ENCODE results near the gene XIAP. TPM values are rescaled to one million over a fixed set of nuclear protein-coding genes. Genes with fewer than 3 reads are reported as not detected.
"Not testable (repeated sequence)": the region's sequence is repeated elsewhere in the genome, so short reads cannot be mapped to it uniquely, and the experiment has no call there.

Gene XIAP
- total and polyA plus RNA-seq, 2 experiments from 2014 or later, result 4.9 to 39.0 TPM

DNA sequence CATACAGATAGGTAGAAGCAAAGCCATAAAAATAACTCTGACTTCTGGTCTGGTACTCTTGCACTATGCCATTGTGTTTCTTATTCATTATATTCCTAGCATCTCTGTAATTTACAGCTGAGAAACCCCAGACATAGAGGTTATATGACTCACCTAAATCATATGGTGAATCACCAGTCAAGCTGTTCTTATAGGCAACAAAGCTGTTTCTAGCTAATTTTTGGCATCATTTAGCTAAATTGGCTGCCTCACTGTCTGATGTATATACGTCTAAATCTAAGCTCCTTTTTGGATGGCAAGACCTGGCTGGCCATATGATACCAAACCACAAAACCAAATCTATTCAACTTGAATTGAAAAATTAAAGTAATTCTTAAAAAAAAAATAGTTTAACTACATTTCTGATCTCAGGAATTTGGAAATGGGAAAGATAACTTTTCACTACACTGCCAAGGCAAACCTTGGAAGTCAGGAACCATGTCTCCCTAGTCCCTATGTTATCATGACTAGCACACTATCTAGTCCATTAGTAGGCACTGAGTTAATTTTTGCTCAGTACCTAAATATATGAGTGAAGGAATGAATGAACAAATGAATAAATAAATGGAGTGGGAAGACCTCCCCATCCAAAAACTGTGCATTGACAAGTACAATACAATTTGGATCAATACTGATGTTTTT lies 60.4 kb downstream of the XIAP start:
- Histone ChIP-seq H3K9me3 (ENCODE audit: low read depth) (no peaks in the 10 kb centered on the region), H3K27ac (no peak overlapping the region), H3K4me3 (no peak overlapping the region), H3K27me3 (no peaks in the 10 kb centered on the region), H3K4me1 (ENCODE audit: low read depth) (no peaks in the 10 kb centered on the region), H3K36me3 (no peaks in the 10 kb centered on the region)
- TF ChIP-seq, protein P1, sequence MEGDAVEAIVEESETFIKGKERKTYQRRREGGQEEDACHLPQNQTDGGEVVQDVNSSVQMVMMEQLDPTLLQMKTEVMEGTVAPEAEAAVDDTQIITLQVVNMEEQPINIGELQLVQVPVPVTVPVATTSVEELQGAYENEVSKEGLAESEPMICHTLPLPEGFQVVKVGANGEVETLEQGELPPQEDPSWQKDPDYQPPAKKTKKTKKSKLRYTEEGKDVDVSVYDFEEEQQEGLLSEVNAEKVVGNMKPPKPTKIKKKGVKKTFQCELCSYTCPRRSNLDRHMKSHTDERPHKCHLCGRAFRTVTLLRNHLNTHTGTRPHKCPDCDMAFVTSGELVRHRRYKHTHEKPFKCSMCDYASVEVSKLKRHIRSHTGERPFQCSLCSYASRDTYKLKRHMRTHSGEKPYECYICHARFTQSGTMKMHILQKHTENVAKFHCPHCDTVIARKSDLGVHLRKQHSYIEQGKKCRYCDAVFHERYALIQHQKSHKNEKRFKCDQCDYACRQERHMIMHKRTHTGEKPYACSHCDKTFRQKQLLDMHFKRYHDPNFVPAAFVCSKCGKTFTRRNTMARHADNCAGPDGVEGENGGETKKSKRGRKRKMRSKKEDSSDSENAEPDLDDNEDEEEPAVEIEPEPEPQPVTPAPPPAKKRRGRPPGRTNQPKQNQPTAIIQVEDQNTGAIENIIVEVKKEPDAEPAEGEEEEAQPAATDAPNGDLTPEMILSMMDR (IDR thresholded peaks at IDR 0.05; ENCODE audit: low read depth, low read length), result no peak
- peak in 1 of 2 donors; percentile 69 for DNase-seq (ENCODE audit: low read depth in 1 of 2, low spot score in 1 of 2)

DNA sequence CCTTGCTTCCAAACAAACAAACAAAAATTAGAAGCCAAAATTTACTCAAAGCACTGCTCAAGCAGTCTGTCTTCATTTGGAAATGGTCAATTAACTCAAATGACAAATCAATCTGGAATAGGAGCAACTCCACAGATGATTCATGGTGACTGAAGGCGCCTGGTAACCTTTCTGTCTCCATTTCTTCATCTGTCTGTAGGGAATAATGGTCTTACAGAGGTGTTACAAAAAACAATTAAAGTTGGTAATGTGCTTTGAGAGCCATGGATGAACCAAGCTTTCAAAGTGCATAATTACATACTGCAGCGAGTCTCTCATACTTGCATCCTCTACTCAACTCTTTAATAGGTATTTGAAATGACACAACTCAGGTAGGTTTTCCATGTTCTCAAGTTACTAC lies 63.4 kb downstream of the XIAP start:
- Histone ChIP-seq H3K27me3 (no peaks in the 10 kb centered on the region), H3K4me3 (no peak overlapping the region), H3K27ac (no peak overlapping the region), H3K4me1 (ENCODE audit: low read depth) (no peaks in the 10 kb centered on the region), H3K9me3 (ENCODE audit: low read depth) (no peaks in the 10 kb centered on the region), H3K36me3 (no peaks in the 10 kb centered on the region)
- no peak for DNase-seq (ENCODE audit: low read depth in 1 of 2, low spot score in 1 of 2)
- TF ChIP-seq, protein P1 (IDR thresholded peaks at IDR 0.05; ENCODE audit: low read depth, low read length), result no peak

DNA sequence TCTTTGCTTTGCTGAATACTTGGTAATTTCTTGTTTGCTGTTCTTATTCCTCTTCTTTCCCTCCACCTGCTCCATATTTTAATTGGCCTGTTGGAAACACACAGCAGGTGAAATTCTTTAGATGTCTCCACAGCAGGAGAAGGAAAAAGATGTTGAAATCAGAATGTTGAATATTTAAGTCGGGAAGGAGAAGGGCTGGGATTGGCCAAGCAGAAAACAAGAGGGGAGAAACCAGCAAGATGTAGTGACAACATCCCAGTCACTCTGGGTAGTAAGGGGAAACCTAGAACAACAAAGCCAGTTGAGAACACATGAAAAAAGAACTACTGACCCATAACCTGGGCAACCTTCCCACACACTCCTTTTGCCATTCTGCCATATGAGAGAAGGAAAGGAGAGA lies 64.3 kb downstream of the XIAP start:
- H3K27me3 ChIP-seq, result no peaks in the 10 kb centered on the region
- H3K36me3 ChIP-seq, result no peaks in the 10 kb centered on the region
- DNase-seq (ENCODE audit: low read depth in 1 of 2, low spot score in 1 of 2), result no peak
- no peak overlapping the region for H3K4me3 ChIP-seq
- H3K27ac ChIP-seq, result no peak overlapping the region
- TF ChIP-seq, protein P1 (IDR thresholded peaks at IDR 0.05; ENCODE audit: low read depth, low read length), result no peak
- no peaks in the 10 kb centered on the region for H3K9me3 ChIP-seq (ENCODE audit: low read depth)
- no peaks in the 10 kb centered on the region for H3K4me1 ChIP-seq (ENCODE audit: low read depth)

DNA sequence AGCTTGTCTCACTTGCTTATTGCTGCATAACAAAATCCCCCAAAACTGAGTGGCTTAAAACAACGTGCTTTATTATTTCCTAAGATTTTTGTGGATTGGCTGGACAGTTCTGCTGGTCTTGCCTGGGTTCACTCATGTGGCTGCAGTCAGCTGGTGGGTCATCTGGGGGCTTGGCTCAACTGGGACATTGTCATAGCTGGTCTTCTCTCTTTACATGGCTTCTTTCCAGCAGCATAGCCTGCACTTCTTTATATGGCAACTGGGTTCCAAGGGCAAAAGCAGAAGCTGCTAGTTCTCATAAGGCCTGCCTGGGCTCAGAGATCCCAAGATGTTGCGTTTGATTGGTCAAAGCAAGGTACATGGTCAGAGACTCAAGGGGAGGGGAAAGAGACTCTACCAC lies 68.0 kb downstream of the XIAP start:
- H3K27me3 ChIP-seq, result no peaks in the 10 kb centered on the region
- H3K9me3 ChIP-seq (ENCODE audit: low read depth), result no peaks in the 10 kb centered on the region
- DNase-seq (ENCODE audit: low read depth in 1 of 2, low spot score in 1 of 2), result no peak
- no peak overlapping the region for H3K4me3 ChIP-seq
- TF ChIP-seq, protein P1 (IDR thresholded peaks at IDR 0.05; ENCODE audit: low read depth, low read length), result no peak
- no peak overlapping the region for H3K27ac ChIP-seq
- no peaks in the 10 kb centered on the region for H3K4me1 ChIP-seq (ENCODE audit: low read depth)
- no peaks in the 10 kb centered on the region for H3K36me3 ChIP-seq

DNA sequence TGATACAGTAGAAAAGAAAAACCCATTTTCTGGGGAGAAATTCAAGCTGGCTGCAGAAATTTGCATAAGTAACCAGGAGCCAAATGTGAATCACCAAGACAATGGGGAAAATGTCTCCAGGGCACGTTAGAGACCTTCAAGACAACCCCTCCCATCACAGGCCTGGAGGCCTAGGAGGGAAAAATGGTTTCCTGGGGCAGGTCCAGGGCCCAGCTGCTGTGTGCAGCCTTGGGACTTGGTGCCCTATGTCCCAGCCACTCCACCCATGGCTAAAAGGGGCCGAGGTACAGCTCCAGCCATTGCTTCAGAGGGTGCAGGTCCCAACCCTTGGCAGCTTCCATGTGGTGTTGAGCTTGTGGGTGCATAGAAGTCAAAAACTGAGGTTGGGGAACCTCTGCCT lies 72.2 kb downstream of the XIAP start:
- H3K27ac ChIP-seq; H3K9me3 ChIP-seq (ENCODE audit: low read depth); H3K27me3 ChIP-seq; H3K4me1 ChIP-seq (ENCODE audit: low read depth); H3K36me3 ChIP-seq; DNase-seq (ENCODE audit: low read depth in 1 of 2, low spot score in 1 of 2); H3K4me3 ChIP-seq: not testable (repeated sequence)

DNA sequence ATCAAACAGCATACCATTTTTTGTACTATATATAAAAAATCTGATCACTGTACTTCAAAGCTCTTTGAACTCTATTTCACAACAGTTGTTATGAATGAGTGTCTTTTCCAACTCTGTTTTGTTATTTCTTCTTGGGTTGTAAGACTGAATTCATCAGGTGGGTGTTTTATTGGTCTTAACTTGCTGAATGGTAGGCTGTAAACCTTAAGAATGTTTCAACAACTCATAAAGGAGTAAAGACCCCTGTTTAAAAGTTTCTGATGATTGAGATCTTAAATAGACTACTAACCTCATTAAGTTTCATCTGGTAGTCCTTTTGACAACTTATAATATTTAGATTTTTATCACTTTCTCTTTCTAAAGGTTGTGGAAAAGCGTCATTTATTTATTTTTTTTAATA lies 83.2 kb downstream of the XIAP start:
- Histone ChIP-seq H3K9me3 (ENCODE audit: low read depth) (no peaks in the 10 kb centered on the region), H3K27ac (no peak overlapping the region), H3K4me3 (no peak overlapping the region), H3K4me1 (ENCODE audit: low read depth) (no peaks in the 10 kb centered on the region), H3K36me3 (no peaks in the 10 kb centered on the region), H3K27me3 (no peaks in the 10 kb centered on the region)
- DNase-seq (ENCODE audit: low read depth in 1 of 2, low spot score in 1 of 2), result no peak
- TF ChIP-seq, protein P1 (IDR thresholded peaks at IDR 0.05; ENCODE audit: low read depth, low read length), result no peak
